ENCODE results near the gene PPP1R3D. TPM values are rescaled to one million over a fixed set of nuclear protein-coding genes. Genes with fewer than 3 reads are reported as not detected.

Gene PPP1R3D
- total and polyA plus RNA-seq, 9 of the 15 experiments (the other 6 are each of a cell fraction or from before 2014, with no cell fraction given) = 0.35 to 3.3 (median 1.8) TPM

- peak; percentile 40 for TF ChIP-seq TAF9B (IDR thresholded peaks at IDR 0.05; ENCODE audit: partially characterized antibody)
- TF ChIP-seq ZNF740 (CRISPR knock-in tag; IDR thresholded peaks at IDR 0.05) = peak; percentile 71
- TF ChIP-seq ZNF740 (tag; IDR thresholded peaks at IDR 0.05) = no peak; a peak in 1 of 4 replicates
- TF ChIP-seq UBTF (IDR thresholded peaks at IDR 0.05; ENCODE audit: borderline replicate concordance in 1 of 2, low read depth in 2 of 2, low read length in 2 of 2) = peak; percentile 32 to 59; a peak in 1 of 4 replicates
- no peak for TF ChIP-seq ZNF41 (CRISPR knock-in tag; conservative IDR thresholded peaks at IDR 0.05)
- TF ChIP-seq HNRNPUL1 (IDR thresholded peaks at IDR 0.05; ENCODE audit: low read length) = no peak
- no peak for TF ChIP-seq CEBPB (tag; IDR thresholded peaks at IDR 0.05)
- no peak for TF ChIP-seq CLOCK (CRISPR knock-in tag; IDR thresholded peaks at IDR 0.05; ENCODE audit: borderline replicate concordance)
- TF ChIP-seq PTRF (tag; IDR thresholded peaks at IDR 0.05) = no peak
- TF ChIP-seq ZNF75A (CRISPR knock-in tag; IDR thresholded peaks at IDR 0.05) = no peak
- peak; percentile 76; the same call in 1 of the 2 replicates for TF ChIP-seq EP400 (IDR thresholded peaks at IDR 0.05)
- peak; percentile 51; the same call in 1 of the 2 replicates for TF ChIP-seq DPF2 (IDR thresholded peaks at IDR 0.05)
- TF ChIP-seq U2AF1 (optimal IDR thresholded peaks at IDR 0.05; ENCODE audit: low read depth, low read length) = no peak
- TF ChIP-seq SOX6 (IDR thresholded peaks at IDR 0.05) = 0 out of 2 replicates have a peak, but pooled peaks have one; percentile 27
These were observed at the start of gene PPP1R3D, which contains the start of gene FAM217B (continued) for GRCh38 chr20:59940129-59940955.
